OCI-M1 (cell line): ENCODE results near the gene FGB.
"Not testable (repeated sequence)": the region's sequence is repeated elsewhere in the genome, so short reads cannot be mapped to it uniquely, and the experiment has no call there.

Source experiments
- DNase-seq: peaks from one replicate; lab custom pipeline; 2025; lab: John Stamatoyannopoulos, UW

FGB gene

DNA sequence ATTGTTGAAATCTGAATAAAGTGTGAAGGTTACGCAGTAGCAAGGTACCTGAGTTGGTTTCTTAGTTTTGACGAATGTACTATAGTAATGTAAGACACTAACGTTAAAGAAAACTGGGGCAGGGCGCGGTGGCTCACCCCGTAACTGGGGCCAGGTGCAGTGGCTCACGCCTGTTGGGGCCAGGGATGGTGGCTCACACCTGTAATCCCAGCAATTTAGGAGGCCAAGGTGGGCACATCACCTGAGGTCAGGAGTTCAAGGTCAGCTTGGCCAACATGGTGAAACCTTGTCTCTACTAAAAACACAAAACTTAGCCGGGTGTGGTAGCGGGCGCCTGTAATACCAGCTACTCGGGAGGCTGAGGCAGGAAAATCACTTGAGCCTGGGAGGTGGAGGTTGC lies 34.5 kb downstream of the FGB start:
- not testable (repeated sequence) for DNase-seq

DNA sequence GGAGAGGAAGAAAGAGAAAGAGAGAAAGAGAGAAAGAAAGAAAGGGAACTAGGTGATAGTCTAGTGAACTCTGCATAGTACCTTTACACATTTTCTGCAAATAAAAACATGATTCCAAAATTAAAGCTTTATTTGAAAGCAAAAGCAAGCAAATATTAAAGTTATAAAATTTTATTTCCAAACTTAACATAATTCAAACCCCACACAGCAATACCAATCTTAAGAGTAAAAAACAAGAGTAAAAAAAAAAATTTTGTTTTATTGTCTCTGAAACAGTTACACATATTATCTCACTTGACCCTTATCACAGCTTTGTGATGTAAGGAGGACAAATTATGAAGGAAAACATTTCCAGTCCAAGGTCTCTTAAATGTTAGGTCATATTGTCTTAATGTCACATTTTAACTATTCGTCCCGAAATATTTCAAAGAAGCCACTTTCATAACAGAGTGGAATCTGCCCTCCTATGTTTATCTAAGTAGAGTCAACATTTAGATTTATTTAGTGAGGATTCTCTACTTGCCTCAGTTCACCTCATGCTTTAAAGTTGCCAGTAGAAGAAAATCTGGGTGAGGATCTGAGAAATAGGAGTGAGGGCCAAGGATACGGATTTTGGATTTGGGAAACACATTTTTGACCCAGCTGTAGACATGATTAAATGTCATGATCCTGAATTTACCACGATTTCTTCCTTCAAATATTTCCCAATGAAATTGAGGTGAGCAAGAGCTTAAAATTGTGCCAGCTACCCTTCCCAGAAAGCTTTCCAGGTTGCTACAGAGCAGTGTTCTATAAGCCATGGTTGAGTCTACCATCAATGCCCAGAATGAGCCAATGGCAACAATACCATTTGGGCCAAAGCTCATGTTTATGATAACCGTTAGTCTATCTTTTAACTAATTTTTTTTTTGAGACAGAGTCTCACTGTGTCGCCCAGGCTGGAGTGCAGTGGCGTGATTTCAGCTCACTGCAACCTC lies 35.3 kb downstream of the FGB start:
- DNase-seq = no peak

DNA sequence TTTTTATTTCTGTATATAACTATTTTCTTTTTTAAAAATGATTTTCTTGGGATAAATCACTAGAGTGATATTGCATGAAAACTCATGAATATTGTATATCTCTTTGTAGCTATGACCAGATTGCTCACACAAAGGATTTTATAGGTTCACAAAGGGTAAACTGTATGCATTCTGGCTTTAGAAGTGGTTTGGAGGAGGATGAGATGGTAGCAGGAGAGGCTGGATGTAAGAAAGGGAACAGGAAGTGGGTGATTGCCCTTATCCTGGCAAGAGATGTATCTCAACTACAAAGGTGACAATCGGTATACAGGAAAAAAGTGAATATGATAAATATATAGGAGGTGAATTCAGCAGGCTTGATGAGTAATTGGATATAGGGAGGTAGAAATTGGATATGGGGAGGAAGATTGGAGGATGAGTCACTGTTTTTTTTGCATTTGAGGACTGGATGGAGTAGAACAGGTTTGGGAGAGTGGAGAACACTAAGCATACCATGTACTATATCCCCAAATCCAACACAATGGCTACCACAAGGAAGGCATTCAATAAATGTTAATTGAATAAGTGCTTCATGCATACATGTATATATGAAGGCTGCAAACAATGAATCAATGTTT lies 39.7 kb downstream of the FGB start:
- no peak for DNase-seq

DNA sequence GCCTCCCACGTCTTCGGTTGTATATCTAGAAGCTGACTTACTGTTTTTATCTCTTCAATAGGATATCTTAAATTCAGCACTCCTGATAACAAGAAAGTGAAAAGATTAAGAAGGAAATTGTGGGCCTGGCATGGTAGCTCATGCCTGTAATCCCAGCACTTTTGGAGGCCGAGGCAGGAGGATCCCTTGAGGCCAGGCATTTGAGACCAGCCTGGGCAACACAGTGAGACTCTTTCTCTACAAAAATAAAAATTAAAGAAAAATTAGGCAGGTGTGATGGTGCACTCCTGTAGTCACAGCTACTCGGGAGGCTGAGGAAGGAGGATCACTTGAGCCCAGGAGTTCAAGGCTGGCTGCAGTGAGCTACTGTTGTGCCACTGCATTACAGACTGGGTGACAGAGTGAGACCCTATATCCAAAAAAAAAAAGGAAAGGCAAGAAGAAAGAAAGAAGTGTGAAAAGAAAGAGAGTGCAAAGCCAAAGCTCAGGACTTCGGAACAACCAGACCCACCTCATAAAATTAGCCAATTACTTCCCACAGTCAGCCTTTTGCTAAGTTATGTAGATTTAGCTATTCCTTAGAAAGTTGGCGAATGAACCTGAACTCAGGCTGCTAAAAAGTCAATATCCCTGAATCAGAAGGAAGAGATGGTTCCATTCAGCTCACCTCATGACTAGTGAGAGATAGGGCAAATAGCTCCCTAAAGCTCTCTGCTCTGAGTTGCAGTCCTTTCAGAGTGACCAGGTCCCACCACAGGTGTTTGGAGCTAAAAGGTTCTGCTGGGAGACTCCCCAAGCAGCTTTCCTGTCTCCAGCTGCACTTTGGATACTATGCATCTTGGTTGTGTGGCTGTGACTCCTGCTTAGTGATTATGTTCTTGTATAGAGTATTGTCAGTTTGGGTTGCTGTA lies 40.5 kb downstream of the FGB start:
- DNase-seq = no peak

DNA sequence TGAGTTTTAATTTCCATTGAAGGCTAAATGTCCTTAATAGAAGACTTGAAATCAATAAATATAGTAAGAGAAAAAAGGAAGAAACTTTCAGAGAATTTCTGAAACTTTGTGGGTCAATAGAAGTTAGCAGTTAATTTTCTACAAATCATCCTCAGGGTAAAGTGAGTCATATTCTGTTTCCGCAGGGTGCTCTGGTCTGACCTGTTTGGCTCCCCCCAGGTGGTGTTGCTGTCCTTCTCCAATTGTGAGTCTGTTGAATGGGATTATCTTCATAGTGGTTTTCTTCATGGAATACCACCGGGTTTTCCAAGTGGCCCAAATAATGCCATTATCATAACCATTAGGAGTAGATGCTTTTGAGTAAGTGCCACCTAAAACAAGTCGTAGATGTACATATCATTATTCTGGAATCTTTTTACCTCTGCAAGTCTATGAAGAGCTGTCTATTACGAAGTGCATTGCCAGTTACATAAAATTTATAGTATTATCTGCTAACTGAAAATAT lies 41.9 kb downstream of the FGB start:
- no peak for DNase-seq

DNA sequence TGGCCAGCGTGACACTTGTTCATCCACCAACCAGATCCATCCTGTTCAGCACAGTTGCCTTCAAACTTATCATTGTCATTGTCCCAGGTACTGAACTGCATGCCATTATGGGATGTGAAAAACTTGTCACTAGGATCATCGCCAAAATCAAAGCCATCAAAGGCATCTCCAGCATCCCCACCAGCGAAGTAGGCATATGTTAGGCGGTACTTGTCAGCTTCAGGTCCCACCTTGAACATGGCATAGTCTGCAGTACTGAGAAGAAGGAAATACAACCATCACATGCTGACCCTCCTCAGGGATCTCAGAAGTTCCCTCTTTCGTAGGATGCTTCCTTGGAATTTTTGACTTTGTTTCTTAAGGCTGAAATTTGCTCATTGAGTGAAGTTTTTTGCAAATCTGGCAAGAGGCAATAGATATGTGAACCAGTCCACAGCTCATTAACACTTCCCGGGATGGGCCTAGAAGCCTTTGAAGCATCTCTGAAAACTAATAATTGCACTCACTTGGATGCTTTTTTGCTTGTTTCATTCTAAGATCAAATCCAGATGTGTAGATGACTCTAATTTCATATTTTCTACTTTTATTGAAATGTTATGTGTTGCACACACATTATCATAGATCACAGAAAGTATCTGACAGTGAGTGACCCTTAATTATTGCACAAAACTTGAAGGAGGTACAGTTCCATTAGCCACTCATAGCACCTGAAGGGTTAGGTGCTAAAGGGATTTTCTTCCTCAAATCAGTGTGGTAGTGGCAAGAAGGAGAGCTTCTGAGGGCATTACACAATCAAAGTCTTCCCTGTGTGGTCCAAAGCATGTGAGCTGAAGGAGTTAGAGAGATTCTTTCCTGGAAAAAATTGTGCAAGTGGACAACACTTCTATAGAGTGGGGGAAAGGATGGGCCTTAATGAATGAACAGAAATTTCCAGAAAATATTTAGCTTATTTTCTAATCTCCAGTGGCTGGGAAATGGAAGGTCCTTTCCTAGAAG lies 44.2 kb downstream of the FGB start:
- DNase-seq = no peak

DNA sequence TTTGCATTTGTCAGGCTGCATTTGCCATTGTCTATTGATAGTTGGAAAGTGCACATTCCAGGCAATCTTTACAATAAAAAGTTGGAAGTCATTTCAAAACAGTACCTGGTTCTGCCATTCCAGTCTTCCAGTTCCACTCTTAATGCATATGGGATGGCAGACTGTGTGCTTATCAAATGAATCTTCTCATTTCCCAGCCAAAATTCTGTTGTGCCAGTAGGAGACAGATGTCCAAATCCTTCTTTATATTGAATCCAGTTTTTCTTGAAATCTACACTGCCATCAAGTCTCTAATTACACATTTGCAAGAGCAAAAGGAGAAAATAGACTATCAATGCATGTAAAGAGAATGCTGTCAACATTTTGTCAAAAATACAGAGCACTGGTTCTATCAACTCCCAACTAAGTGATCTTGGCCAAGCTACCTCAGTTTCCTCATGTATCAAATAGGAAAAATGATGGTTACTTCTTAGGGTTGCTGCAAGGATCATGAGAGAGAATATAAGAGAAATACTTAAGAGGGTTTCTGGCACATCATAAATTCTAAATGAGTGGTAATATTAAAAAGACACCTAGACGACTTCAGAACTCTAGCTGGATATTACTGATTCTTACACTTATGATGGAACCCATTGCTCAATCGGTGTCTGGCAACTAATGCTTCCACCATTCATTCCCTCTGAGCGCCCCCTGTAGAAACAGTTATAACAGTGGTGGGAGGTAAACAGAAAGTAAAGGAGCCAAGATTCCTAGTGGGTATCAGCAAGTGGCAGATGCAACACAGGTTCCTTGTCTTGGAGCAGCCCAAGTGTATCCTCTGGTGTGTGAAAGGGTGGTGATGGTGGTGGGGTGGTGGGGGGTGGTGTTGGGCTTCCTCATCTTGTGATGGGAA lies 45.8 kb downstream of the FGB start:
- DNase-seq = no peak

DNA sequence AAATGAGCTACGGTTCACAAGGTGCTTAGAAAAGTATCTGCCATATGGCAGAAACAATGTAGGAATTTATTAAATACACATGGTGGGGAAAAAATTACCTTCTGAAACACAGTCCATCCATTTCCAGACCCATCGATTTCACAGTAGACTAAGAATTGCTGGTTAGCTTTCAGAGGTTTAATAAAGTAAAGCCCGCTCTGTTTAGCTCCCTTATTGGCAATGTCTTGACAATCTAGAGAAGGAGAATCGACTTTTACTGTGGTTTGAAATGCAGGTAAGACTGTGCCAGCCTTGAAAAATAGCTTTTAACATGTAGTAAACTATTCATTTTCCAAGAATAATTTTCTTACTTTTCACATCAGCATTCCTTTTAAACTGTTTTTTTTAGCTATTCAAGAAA lies 46.7 kb downstream of the FGB start:
- no peak for DNase-seq

DNA sequence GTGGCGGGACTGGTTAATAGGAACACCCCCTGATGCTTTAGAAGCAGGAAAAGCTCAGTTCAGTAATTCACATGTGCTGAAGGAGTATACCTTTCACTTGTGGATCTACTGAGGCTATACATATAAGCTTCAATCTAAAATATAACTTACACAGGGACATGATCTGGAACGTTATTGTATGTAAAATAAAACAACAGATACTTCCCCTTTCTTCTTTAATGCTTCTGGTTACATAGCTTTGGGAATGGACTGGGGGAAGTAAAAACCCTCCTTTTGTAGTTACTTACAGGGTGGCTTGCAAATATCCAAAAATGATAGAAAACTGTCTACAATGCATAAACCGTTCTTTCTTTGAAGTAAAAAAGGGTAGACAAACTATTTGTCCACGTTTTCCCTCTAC lies 47.8 kb downstream of the FGB start:
- DNase-seq = peak; percentile 68

DNA sequence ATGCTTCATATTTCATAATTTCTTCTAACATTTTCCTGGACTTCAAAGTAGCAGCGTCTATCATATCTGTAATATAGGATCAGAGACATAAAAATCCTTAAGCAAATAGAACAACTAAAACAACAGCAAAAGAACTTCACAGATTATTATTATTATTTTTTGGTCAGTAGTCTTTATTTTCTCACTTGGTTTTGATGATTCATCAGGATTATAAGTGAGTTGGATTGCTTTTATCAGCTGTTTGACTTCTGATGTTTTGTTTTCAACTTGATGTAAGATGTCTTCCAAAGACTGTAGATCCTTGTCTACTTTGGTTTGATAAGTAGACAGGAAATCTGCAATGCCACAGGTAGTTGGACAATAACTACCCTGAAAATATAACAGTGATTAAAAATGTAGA lies 49.0 kb downstream of the FGB start:
- DNase-seq = no peak

DNA sequence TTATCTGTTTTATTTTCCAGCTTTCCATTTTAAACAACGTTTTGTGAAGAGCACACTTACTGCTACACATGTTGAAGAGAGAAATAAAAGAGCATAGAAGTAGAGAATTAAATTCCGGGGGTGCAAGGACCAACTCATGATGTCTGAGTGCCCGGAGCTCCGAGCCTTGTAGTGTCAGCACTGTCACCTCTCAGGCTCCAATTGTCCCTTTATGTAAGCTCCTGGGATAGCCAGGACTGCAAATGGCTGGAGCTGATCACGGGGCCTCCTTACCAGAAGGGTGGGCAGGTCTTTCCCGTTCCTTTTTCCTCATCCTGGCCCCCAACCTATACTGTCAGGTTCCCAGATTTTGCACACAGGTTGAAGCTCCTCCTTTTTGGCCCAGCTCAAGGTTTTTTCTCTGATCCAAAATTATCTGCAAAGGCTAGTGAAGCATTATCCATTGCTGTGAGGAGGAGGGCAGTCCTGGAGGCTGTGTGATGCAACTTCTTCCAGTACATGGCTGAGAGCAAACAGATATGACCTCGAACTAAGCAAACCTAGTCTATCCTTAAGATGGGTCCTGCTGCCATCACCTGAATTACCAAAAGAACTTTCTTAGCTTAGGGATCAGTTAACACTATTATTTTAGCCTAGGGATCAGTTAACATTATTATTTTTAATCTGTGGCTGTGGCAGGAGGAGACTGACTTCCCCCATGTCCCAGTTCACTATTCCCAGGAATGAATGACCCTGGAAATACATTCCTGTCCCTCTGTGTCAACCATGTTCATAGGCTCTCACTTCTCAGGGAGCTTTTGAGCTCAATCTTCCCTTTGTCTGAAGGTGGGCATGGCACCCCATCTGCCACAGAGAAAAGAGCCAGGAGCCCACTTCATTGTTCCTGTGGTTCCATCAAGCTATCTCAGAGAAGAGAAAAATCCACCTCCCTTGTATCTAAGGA lies 49.9 kb downstream of the FGB start, which contains the start of gene FGG:
FGG (minus strand) TSS at position 185 of the 943 bp plus-strand sequence; CDS start at position 138, 47 bp downstream.
- DNase-seq = peak; percentile 60

DNA sequence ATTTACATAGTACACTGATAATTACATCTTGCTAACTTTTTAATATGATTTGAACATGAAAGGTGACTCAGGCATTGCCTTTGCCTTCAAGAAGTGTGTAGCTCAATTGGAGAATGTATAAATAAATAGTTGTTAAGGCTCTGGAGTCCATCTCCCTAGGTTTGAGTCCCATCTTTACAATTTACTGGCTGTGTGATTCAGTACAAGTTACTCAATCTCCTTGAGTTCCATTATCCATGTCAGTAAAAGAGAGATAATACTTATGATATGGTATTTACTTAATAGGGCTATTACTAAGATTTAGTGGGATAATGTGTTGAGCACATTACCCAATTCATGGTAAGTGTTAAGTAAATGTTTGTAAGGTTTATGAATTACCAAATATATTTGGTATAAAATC lies 51.5 kb downstream of the FGB start:
- DNase-seq = no peak

DNA sequence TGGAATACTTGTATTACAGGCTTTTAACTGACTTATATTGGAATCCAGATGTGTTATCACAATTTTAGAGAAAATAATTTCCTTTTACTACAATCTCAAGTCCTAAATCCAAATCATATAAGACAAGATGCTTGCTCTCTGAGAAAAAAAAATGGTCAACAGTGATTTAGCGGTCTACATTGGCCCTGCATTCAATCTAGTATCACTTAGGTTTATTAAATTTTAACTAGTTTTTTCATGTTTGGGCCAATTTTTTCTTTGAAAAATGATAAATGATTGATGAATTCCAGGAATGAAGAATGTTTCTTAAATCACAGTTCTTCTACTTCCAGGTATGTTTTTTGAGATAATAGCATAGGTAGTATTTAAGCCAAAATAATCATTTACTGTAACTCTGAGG lies 52.4 kb downstream of the FGB start:
- DNase-seq = no peak

DNA sequence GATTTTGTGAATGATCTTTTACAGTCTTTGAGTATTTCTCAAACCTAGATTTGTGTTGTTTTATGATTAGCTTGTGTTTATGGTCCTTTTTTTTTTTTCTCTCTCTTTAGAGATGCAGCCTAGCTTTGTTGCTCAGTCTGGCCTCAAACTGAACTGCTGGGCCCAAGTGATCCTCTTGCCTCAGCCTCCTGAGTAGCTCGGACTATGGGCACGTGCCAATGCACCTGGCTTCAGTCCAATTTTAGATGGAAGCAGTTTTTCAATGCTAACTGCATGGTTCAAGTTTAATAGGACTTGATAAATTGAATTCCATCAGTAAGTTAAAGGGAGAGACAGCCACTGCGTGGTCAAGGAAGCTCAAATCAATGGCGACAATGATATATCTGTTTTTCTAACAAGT lies 53.5 kb downstream of the FGB start:
- no peak for DNase-seq

DNA sequence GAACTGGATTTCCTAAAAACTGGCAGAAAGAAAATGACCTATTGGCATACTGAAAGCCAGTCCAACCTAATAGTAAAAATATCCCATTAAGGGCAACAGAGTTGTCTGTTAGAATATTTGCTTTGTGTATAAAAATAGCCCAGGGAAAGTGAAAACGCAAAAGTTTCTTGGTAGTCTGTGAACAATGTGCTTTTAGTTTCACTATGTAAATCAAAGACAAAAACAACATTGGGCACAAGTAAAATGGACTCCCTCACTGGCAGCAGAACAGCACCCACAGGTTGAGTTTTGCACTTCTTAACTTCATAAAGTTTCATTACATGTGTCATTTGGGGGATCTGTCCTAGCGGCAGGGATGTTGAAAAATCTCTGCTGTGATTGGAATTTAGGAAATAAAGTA lies 53.9 kb downstream of the FGB start:
- peak; percentile 63 for DNase-seq

DNA sequence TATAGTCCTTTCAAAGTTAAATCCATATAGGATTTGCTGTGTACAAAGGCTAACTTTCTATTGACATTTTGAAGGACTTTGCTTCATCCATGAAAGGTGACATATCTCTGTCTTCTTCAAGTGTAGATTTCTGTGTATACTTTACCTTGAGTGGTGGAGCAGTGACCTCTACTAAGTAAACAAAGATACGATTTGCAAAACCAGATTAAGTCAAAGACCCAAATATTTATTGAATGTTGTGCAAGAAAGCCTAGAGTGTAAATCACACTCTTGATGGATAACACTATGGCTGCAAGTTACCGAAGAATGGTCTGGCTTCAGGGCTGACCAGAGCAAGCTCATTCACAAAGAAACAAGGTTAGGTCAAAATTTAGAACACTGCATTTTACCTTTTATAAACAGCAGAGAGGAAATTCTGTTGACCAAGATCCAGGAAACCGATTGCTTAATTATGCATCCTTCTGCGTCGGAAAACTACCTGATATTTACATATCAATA lies 55.1 kb downstream of the FGB start:
- no peak for DNase-seq

DNA sequence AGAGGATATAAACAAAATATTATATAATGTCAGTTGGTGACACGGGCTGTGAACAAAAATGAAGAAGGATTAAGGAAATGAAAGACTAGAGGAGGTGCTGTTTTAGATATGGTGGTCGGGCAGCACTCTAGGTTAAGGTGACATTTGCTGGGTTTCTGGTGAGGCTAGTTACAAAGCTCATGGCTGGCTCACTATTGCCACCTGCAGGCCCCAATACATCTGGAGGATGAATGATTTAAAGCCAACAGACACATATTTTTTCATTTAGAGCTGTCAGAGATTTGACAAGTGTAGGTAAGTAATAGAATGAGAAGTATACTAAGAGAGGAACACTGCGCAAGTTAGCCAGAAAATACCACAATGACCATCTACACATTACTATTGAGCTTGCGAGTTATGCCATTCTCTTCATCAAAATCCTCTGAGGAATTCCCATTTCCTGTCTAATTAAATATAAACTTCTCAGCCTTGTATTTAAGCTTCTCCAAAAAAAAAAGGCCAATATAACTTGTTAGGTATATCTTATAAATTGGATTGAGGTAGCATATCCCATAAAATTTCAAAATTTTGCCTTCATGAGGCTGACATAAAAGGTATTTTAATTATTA lies 56.0 kb downstream of the FGB start:
- peak; percentile 90 for DNase-seq

DNA sequence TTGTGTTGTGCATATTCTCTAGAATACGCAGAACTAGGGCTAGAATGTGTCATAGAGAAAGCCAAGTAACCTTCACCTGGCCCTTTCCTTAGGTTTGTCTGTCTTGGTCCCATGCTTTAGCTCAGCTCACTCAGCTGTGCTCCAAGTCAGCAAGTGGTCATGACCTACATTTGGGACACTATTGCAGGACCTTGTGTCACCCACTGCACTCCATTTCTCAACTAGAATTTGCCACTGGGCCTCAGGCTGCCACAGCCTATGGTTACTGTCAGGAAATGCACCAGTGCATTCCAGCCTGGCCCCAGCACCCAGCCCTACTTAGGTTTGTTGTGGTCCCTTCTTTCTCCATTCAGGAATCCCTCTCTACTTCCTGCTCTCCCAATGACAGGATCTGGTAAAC lies 57.3 kb downstream of the FGB start:
- DNase-seq = no peak
